A549 (cell line): ENCODE results near the gene BLCAP. TPM values are rescaled to one million over a fixed set of nuclear protein-coding genes. Genes with fewer than 3 reads are reported as not detected.

Source experiments
- ATAC-seq, 2 experiments: fragments of 200-7000 bp in 1 of 2; fragments of >200 bp in 1 of 2; cut with Nextera tagmentation in 1 of 2; cut with Tn5 transposase in 1 of 2; 3 replicates each; pipeline versions ENCODE4 v1.8.0 to v1.9.1; 2018 to 2020; ENCODE audit warnings: mild to moderate bottlenecking in 1 of 2, moderate library complexity in 1 of 2
- CTCF ChIA-PET: fragments of 300-600 bp; sonication (Branson Sonifier 250); formaldehyde crosslinking; extraction: SDS; loops from one replicate; lab custom pipeline; 2021; ENCODE audit warnings: antibody characterized with exemption, inconsistent platforms; lab: Yijun Ruan, JAX
- POLR2A ChIA-PET: fragments of 350-600 bp; formaldehyde crosslinking; extraction: SDS; loops from one replicate; lab custom pipeline; 2021; ENCODE audit warnings: antibody characterized with exemption, inconsistent platforms; lab: Yijun Ruan, JAX
- DNase-seq, 2 experiments: peaks; one replicate each; pipeline versions ENCODE4 v3.0.0 to v3.0.0-alpha.2; 2011 to 2016; ENCODE audit warnings: low read depth in 1 of 2, low spot score in 1 of 2
- FAIRE-seq: peaks from 2 replicates; lab custom pipeline; 2011; peaks lifted over from hg19 to GRCh38; lab: Jason Lieb, UNC
- H3K27ac ChIP-seq, 2 experiments: fragments of >200 bp; sonication (Bioruptor Twin); formaldehyde crosslinking; 3 replicates each; pipeline ENCODE4 v1.5.1; 2016 to 2017
- H3K4me1 ChIP-seq: fragments of >200 bp; sonication (Bioruptor Twin); formaldehyde crosslinking; 3 replicates; pipeline ENCODE4 v1.6.1; 2016
- H3K4me2 ChIP-seq: fragments of >200 bp; sonication (Bioruptor Twin); formaldehyde crosslinking; 3 replicates; pipeline ENCODE4 v1.6.1; 2016
- H3K4me3 ChIP-seq: fragments of >200 bp; sonication (Bioruptor Twin); formaldehyde crosslinking; 3 replicates; pipeline ENCODE4 v1.5.1; 2016
- H3K9me3 ChIP-seq: fragments of >200 bp; sonication (Bioruptor Twin); formaldehyde crosslinking; 3 replicates; pipeline ENCODE4 v1.6.1; 2016
- CEBPB ChIP-seq, 2 experiments: fragments of >200 bp in 1 of 2; sonication (Bioruptor Twin) in 1 of 2; formaldehyde crosslinking in 1 of 2; IDR thresholded peaks; 2 replicates each; pipeline ENCODE4 v1.6.1; 2012 to 2016
- FOSB ChIP-seq: fragments of 250-450 bp; sonication (Bioruptor Pico); IDR thresholded peaks from 2 replicates; pipeline ENCODE4 v1.5.0; 2020; ENCODE audit warnings: mild to moderate bottlenecking, moderate library complexity
- FOSL2 ChIP-seq, 2 experiments: fragments of 450-650 bp in 1 of 2; fragments of >200 bp in 1 of 2; sonication (Bioruptor Twin) in 1 of 2; formaldehyde crosslinking; IDR thresholded peaks; 2 replicates each; pipeline versions ENCODE4 v1.5.0 to v1.6.1; 2016 to 2020; ENCODE audit warnings: mild to moderate bottlenecking in 1 of 2, moderate library complexity in 1 of 2
- HDAC2 ChIP-seq: fragments of 200-600 bp; sonication (generic); IDR thresholded peaks from 2 replicates; pipeline ENCODE4 v1.6.1; 2016
- HEYL ChIP-seq: fragments of 250-450 bp; sonication (Bioruptor Pico); IDR thresholded peaks from 2 replicates; pipeline ENCODE4 v1.8.0; 2021; ENCODE audit warnings: mild to moderate bottlenecking, moderate library complexity
- JUNB ChIP-seq: fragments of >200 bp; sonication (Bioruptor Twin); formaldehyde crosslinking; IDR thresholded peaks from 2 replicates; pipeline ENCODE4 v1.6.1; 2016
- KDM5A ChIP-seq: fragments of 200-600 bp; sonication (generic); IDR thresholded peaks from 2 replicates; pipeline ENCODE4 v1.6.1; 2016; ENCODE audit warnings: antibody characterized with exemption, mild to moderate bottlenecking
- NR3C1 ChIP-seq: fragments of >200 bp; sonication (Bioruptor Twin); formaldehyde crosslinking; IDR thresholded peaks from 3 replicates; pipeline ENCODE4 v1.6.1; 2017
- POLR2AphosphoS2 ChIP-seq: conservative IDR thresholded peaks from 2 replicates; pipeline ENCODE4 v1.6.1; 2012; ENCODE audit warnings: low read length, improper control_type of control experiment, inconsistent platforms
- RAD21 ChIP-seq, 2 experiments: fragments of >200 bp in 1 of 2; sonication (Bioruptor Twin) in 1 of 2; formaldehyde crosslinking in 1 of 2; IDR thresholded peaks in 1 of 2; conservative IDR thresholded peaks in 1 of 2; 2 replicates in 1 of 2; 3 replicates in 1 of 2; pipeline ENCODE4 v1.6.1; 2012 to 2018; ENCODE audit warnings: inconsistent platforms in 1 of 2
- RARB ChIP-seq: fragments of 250-450 bp; sonication (Bioruptor Pico); IDR thresholded peaks from 2 replicates; pipeline ENCODE4 v1.8.0; 2021; ENCODE audit warnings: mild to moderate bottlenecking, moderate library complexity
- SMC3 ChIP-seq: fragments of >200 bp; sonication (Bioruptor Twin); formaldehyde crosslinking; IDR thresholded peaks from 3 replicates; pipeline ENCODE4 v1.6.1; 2018; ENCODE audit warnings: inconsistent platforms
- TP53 ChIP-seq: fragments of 250-450 bp; sonication (Bioruptor Pico); IDR thresholded peaks from 2 replicates; pipeline ENCODE4 v1.5.0; 2021; ENCODE audit warnings: mild to moderate bottlenecking, moderate library complexity
- ZNF302 ChIP-seq: fragments of 250-450 bp; sonication (Bioruptor Pico); IDR thresholded peaks from 2 replicates; pipeline ENCODE4 v1.9.0; 2021; ENCODE audit warnings: inconsistent platforms, mild to moderate bottlenecking, moderate library complexity
- ZSCAN20 ChIP-seq: fragments of 250-450 bp; sonication (Bioruptor Pico); IDR thresholded peaks from 2 replicates; pipeline ENCODE4 v1.8.0; 2022; ENCODE audit warnings: mild to moderate bottlenecking, moderate library complexity
- WGBS: methylation state at CpG from one replicate; pipeline ENCODE4 v1.1.6; 2017; ENCODE audit errors: missing lambda C conversion rate; 5-methylcytosine and 5-hydroxymethylcytosine counted together
- polyA plus RNA-seq, 4 experiments: library from polyadenylated mRNA; depleted of rRNA in 3 of 4; stranded (reverse); fragments of >200 nt; fragmentation: RNase III in 1 of 4; extraction: RNeasy Plus Mini Kit Qiagen cat#74134 plus additional on column Dnase treatment in 1 of 4; gene quantifications; 2 replicates in 3 of 4; 3 replicates in 1 of 4; pipeline ENCODE4 v1.2.3, GENCODE V29; 2011 to 2017
- TF ChIP-seq, protein P1 (sequence below): fragments of >200 bp; sonication (Bioruptor Twin); formaldehyde crosslinking; IDR thresholded peaks from 3 replicates; pipeline ENCODE4 v1.6.1; 2016
- TF ChIP-seq, protein P2 (sequence below): fragments of >200 bp; sonication (Bioruptor Twin); formaldehyde crosslinking; IDR thresholded peaks from 2 replicates; pipeline ENCODE4 v1.6.1; 2016
- TF ChIP-seq, protein P3 (sequence below): IDR thresholded peaks from 2 replicates; pipeline ENCODE4 v1.6.1; 2012; ENCODE audit warnings: low read depth, borderline replicate concordance
- TF ChIP-seq, protein P4 (sequence below): fragments of 150-350 bp; IDR thresholded peaks from 2 replicates; pipeline ENCODE4 v1.6.1; 2014; ENCODE audit warnings: low read depth, mild to moderate bottlenecking, low read length
- TF ChIP-seq, protein P5 (sequence below): fragments of >200 bp; sonication (Bioruptor Twin); formaldehyde crosslinking; IDR thresholded peaks from 3 replicates; pipeline ENCODE4 v1.5.1; 2016
- TF ChIP-seq, protein P6 (sequence below): IDR thresholded peaks from 2 replicates; pipeline ENCODE4 v1.6.1; 2012
- TF ChIP-seq, protein P7 (sequence below): fragments of 250-450 bp; sonication (Bioruptor Pico); IDR thresholded peaks from 2 replicates; pipeline ENCODE4 v1.5.0; 2021; ENCODE audit warnings: mild to moderate bottlenecking, moderate library complexity, borderline replicate concordance

Gene BLCAP
- polyA plus RNA-seq, 2 of the 4 experiments (the other 2 are of a cell fraction), result 30.3 to 49.0 TPM

DNA sequence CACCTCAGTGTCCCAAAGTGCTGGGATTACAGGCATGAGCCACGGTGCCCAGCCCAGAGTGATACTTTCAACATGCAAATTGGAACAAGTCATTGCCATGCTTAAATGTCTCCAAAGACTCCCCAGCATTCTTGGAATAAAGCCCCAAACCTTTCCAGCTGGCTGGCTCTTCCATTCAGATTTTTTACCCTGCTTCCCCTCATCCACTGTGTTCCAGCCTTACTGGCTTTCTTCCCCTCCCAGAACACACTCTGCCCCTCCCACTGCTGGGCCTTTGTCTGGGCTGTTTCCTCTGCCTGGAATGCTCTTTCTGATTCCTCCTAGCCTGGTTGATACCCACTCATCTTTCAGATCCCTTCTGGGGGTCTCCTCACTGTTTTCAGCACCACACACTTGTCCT, 46.8 kb downstream of the BLCAP start:
- CTCF ChIA-PET, result no interaction called here
- Histone ChIP-seq H3K4me1 (no peaks in the 10 kb centered on the region), H3K27ac (no peak overlapping the region), H3K9me3 (no peaks in the 10 kb centered on the region), H3K4me3 (no peak overlapping the region), H3K4me2 (no peak overlapping the region)
- TF ChIP-seq HDAC2, result no peak
- no peak for TF ChIP-seq NR3C1
- TF ChIP-seq, protein P1, sequence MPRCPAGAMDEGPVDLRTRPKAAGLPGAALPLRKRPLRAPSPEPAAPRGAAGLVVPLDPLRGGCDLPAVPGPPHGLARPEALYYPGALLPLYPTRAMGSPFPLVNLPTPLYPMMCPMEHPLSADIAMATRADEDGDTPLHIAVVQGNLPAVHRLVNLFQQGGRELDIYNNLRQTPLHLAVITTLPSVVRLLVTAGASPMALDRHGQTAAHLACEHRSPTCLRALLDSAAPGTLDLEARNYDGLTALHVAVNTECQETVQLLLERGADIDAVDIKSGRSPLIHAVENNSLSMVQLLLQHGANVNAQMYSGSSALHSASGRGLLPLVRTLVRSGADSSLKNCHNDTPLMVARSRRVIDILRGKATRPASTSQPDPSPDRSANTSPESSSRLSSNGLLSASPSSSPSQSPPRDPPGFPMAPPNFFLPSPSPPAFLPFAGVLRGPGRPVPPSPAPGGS, result no peak
- TF ChIP-seq, protein P2, sequence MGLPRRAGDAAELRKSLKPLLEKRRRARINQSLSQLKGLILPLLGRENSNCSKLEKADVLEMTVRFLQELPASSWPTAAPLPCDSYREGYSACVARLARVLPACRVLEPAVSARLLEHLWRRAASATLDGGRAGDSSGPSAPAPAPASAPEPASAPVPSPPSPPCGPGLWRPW, result no peak
- TF ChIP-seq ZSCAN20 (CRISPR knock-in tag), result no peak
- TF ChIP-seq, protein P3, sequence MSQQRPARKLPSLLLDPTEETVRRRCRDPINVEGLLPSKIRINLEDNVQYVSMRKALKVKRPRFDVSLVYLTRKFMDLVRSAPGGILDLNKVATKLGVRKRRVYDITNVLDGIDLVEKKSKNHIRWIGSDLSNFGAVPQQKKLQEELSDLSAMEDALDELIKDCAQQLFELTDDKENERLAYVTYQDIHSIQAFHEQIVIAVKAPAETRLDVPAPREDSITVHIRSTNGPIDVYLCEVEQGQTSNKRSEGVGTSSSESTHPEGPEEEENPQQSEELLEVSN, result no peak
- no peak for TF ChIP-seq CEBPB (IDR thresholded peaks at IDR 0.05)
- TF ChIP-seq POLR2AphosphoS2, result no peak
- TF ChIP-seq, protein P4, sequence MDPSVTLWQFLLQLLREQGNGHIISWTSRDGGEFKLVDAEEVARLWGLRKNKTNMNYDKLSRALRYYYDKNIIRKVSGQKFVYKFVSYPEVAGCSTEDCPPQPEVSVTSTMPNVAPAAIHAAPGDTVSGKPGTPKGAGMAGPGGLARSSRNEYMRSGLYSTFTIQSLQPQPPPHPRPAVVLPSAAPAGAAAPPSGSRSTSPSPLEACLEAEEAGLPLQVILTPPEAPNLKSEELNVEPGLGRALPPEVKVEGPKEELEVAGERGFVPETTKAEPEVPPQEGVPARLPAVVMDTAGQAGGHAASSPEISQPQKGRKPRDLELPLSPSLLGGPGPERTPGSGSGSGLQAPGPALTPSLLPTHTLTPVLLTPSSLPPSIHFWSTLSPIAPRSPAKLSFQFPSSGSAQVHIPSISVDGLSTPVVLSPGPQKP, result no peak
- DNase-seq (no peak), FAIRE-seq (no peak), ATAC-seq (no peak)
- WGBS, result 0% methylated on average over 1 of the region's 1 CpG
- POLR2A ChIA-PET, result no interaction called here

DNA sequence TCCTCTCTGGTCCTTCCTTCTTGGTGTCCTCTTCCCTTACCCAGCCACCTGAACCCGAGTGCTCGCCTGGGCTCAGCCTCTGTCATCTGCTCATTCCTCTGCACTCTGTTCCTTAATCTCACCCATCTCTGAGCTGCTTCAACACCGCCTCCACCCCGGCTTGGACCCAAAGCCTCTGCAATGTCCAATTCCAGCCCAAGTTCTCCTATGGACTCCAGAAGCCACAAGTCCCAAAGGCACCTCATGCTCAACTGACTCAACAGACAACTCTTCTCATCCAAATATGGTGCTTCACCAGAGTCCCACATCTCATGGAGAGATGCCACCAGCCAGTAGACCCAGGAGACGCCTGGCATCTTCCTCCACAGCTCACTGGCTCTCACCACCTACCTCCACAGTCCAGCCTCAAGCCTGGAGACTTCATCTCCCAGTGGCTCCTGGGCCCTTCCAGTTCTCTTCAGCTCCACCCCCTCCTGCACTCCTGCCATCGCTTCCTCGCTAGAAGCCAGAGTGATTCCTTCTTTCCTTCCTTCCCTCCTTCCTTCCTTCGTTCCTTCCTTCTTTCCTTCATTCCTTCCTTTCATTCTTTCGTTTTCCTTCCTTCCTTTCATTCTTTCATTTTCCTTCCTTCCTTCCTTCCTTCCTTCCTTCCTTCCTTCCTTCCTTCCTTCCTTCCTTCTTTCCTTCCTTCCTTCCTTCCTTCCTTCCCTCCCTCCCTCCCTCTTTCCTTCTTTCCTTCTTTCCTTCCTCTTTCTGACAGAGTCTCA, 47.6 kb downstream of the BLCAP start:
- ATAC-seq (no peak), DNase-seq (no peak), FAIRE-seq (no peak)
- TF ChIP-seq KDM5A (no peak), JUNB (no peak), FOSB (no peak), HDAC2 (no peak), RAD21 (conservative IDR thresholded peaks at IDR 0.05 in 1 of 2, IDR thresholded peaks at IDR 0.05 in 1 of 2) (no peak), RARB (CRISPR knock-in tag) (no peak), NR3C1 (no peak), SMC3 (no peak), TP53 (CRISPR knock-in tag) (no peak), ZNF302 (CRISPR knock-in tag) (no peak), FOSL2 (IDR thresholded peaks at IDR 0.05) (no peak), FOSL2 (CRISPR knock-in tag; IDR thresholded peaks at IDR 0.05) (no peak), HEYL (CRISPR knock-in tag) (no peak)
- TF ChIP-seq, protein P2, result no peak
- TF ChIP-seq, protein P5, sequence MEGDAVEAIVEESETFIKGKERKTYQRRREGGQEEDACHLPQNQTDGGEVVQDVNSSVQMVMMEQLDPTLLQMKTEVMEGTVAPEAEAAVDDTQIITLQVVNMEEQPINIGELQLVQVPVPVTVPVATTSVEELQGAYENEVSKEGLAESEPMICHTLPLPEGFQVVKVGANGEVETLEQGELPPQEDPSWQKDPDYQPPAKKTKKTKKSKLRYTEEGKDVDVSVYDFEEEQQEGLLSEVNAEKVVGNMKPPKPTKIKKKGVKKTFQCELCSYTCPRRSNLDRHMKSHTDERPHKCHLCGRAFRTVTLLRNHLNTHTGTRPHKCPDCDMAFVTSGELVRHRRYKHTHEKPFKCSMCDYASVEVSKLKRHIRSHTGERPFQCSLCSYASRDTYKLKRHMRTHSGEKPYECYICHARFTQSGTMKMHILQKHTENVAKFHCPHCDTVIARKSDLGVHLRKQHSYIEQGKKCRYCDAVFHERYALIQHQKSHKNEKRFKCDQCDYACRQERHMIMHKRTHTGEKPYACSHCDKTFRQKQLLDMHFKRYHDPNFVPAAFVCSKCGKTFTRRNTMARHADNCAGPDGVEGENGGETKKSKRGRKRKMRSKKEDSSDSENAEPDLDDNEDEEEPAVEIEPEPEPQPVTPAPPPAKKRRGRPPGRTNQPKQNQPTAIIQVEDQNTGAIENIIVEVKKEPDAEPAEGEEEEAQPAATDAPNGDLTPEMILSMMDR, result no peak
- TF ChIP-seq, protein P6, sequence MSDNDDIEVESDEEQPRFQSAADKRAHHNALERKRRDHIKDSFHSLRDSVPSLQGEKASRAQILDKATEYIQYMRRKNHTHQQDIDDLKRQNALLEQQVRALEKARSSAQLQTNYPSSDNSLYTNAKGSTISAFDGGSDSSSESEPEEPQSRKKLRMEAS, result no peak
- TF ChIP-seq, protein P7, sequence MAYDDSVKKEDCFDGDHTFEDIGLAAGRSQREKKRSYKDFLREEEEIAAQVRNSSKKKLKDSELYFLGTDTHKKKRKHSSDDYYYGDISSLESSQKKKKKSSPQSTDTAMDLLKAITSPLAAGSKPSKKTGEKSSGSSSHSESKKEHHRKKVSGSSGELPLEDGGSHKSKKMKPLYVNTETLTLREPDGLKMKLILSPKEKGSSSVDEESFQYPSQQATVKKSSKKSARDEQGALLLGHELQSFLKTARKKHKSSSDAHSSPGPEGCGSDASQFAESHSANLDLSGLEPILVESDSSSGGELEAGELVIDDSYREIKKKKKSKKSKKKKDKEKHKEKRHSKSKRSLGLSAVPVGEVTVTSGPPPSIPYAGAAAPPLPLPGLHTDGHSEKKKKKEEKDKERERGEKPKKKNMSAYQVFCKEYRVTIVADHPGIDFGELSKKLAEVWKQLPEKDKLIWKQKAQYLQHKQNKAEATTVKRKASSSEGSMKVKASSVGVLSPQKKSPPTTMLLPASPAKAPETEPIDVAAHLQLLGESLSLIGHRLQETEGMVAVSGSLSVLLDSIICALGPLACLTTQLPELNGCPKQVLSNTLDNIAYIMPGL (CRISPR knock-in tag), result no peak
- Histone ChIP-seq H3K4me2 (no peak overlapping the region), H3K27ac (no peak overlapping the region), H3K4me1 (no peaks in the 10 kb centered on the region), H3K9me3 (no peaks in the 10 kb centered on the region), H3K4me3 (no peak overlapping the region)
- ChIA-PET CTCF (interaction anchor here (0.6 to 1.2 kb wide), 2 partner anchors 19 to 55 kb away, joined by 3 read pairs; no protein-coding TSS in a partner anchor), POLR2A (no interaction called here)
- WGBS, result 47% methylated on average over 9 of the region's 9 CpGs
